ENCODE data around the gene ARHGAP31.

ARHGAP31 gene

GRCh38 chr3:119293871-119294695, at the start of gene ARHGAP31:
Gene ARHGAP31, plus strand, starts transcription at chr3:119294383. Its CDS starts 522 bp downstream, at chr3:119294905.
- TF ChIP-seq, protein P1, sequence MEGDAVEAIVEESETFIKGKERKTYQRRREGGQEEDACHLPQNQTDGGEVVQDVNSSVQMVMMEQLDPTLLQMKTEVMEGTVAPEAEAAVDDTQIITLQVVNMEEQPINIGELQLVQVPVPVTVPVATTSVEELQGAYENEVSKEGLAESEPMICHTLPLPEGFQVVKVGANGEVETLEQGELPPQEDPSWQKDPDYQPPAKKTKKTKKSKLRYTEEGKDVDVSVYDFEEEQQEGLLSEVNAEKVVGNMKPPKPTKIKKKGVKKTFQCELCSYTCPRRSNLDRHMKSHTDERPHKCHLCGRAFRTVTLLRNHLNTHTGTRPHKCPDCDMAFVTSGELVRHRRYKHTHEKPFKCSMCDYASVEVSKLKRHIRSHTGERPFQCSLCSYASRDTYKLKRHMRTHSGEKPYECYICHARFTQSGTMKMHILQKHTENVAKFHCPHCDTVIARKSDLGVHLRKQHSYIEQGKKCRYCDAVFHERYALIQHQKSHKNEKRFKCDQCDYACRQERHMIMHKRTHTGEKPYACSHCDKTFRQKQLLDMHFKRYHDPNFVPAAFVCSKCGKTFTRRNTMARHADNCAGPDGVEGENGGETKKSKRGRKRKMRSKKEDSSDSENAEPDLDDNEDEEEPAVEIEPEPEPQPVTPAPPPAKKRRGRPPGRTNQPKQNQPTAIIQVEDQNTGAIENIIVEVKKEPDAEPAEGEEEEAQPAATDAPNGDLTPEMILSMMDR (IDR thresholded peaks at IDR 0.05; ENCODE audit: control insufficient read depth, insufficient read depth, low read depth, low read length, missing control alignments), result no peak
- peak within 1 kb of the TSS; percentile 73 for H3K4me3 ChIP-seq (ENCODE audit: control insufficient read depth, low read depth, low read length)

DNA sequence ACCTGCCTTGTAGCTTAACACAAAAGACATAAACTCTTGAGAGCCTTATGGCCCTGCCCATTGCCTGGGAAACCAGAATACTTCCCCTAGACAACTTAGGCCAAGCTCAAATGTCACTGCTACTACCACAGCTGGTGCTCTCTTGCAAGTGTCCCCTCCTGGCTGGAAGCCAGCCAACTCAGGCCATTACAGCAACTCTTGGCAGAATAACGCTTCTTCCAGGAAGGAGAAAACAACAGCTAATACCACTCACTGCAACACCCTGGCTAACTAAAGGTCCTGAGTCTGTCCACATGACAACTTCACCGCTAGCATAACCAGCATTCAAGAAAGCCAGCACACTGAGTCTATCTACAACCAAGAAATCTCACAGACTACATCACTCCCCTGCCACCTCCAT, 48.4 kb upstream of the ARHGAP31 start:
- no peak for DNase-seq (ENCODE audit: low read depth)
- H3K4me3 ChIP-seq (ENCODE audit: control insufficient read depth, low read depth, low read length), result no peak overlapping the region
- TF ChIP-seq, protein P1 (IDR thresholded peaks at IDR 0.05; ENCODE audit: control insufficient read depth, insufficient read depth, low read depth, low read length, missing control alignments), result no peak

More at GRCh38 chr3:119293871-119294695, at the start of gene ARHGAP31:
- DNase-seq (ENCODE audit: low read depth), result peak; percentile 21

DNA sequence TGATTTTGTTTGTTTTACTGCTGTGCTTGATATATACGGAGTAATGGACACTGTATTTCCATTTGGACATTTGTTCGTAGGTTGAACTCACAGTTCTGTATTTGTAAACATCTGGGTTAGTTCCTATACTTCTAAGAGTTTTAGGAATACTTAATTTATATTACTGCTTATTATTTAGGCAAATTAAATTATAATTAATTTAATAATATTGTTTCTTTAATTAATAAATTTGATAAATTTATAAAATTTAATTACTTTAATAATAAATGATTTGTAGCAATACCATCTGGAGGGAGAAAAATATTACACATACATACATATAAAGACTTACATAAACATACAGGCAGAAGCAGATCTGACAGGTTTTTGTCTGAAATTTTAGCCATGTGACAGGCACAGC, 39.0 kb upstream of the ARHGAP31 start:
- TF ChIP-seq, protein P1 (IDR thresholded peaks at IDR 0.05; ENCODE audit: control insufficient read depth, insufficient read depth, low read depth, low read length, missing control alignments), result no peak

GRCh38 chr3:119257111-119257510, 37.1 kb upstream of the ARHGAP31 start:
- no peak overlapping the region for H3K4me3 ChIP-seq (ENCODE audit: control insufficient read depth, low read depth, low read length)
- TF ChIP-seq, protein P1 (IDR thresholded peaks at IDR 0.05; ENCODE audit: control insufficient read depth, insufficient read depth, low read depth, low read length, missing control alignments), result no peak
- no peak for DNase-seq (ENCODE audit: low read depth)

More for the DNA sequence above, 39.0 kb upstream of the ARHGAP31 start:
- H3K4me3 ChIP-seq (ENCODE audit: control insufficient read depth, low read depth, low read length), result no peak overlapping the region
- DNase-seq (ENCODE audit: low read depth), result no peak

DNA sequence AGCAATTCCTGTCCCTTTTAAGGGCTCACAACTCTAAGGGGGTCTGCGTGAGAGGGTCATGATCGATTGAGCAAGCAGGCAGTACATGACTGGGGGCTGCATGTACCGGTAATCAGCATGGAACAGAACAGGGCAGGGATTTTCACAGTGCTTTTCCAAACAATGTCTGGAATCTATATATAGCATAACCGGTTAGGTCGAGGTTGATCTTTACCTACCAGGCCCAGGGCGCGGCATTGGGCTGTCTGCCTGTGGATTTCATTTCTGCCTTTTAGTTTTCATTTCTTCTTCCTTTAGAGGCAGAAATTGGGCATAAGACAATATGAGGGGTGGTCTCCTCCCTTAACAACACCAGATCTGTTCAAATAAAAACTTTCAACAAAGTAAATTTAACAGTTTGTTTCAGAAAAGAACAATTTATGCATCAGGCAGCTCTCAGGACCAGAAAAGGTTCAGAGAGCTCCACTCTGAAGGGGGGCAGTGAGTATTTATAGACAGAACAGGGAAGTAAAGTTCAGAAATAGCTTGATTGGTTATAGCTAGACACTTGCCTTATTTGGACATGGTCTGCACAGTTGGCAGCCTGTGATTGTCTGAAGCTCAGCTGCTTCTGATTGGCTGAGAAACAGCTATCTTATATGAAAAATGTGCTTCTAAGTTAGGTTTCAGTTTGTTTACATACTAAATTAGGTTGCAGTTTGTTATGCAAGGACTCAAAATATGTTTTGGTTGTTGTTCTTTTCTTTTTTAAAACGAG, 36.4 kb upstream of the ARHGAP31 start:
- H3K4me3 ChIP-seq (ENCODE audit: control insufficient read depth, low read depth, low read length), result no peak overlapping the region
- DNase-seq (ENCODE audit: low read depth), result no peak
- TF ChIP-seq, protein P1 (IDR thresholded peaks at IDR 0.05; ENCODE audit: control insufficient read depth, insufficient read depth, low read depth, low read length, missing control alignments), result no peak

DNA sequence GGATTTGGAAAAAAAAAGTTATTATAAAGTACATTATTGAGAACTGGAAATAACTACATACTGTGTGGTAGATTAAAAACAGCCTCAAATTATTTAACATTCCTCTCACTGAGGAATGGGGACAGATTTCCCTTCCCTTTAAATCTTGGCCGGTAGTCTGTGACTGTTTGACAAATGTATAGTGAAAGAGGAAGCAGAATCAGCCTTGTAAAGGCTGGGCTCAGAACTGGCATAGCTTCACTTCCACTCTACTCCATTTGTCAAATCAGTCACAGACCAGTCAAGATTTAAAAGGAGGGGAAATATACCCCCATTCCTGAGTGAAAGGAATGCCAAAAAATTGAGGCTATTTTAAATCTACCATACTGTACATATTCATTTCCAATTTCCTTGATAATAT, 35.3 kb upstream of the ARHGAP31 start:
- DNase-seq (ENCODE audit: low read depth), result no peak
- TF ChIP-seq, protein P1 (IDR thresholded peaks at IDR 0.05; ENCODE audit: control insufficient read depth, insufficient read depth, low read depth, low read length, missing control alignments), result no peak

More for the DNA sequence above, 35.3 kb upstream of the ARHGAP31 start:
- H3K4me3 ChIP-seq (ENCODE audit: control insufficient read depth, low read depth, low read length), result no peak overlapping the region
